ENCODE results near the gene EME1.
"Not testable (repeated sequence)": the region's sequence is repeated elsewhere in the genome, so short reads cannot be mapped to it uniquely, and the experiment has no call there.

EME1 gene

DNA sequence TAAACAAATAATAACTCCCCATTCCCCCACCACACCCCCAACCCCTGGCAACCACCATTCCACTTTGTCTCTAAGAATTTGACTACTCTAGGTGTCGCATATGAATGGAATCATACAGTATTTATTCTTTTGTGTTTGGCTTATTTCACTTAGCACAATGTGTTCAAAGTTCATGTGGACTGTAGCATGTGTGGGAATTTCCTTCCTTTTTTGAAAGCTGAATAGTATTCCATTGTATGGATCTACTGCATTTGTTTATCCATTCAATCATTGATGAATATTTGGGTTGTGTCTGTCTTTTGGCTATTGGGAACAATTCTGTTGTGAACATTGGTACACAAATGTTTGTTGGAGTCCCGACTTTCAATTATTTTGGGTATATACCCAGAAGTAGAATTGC lies 49.7 kb downstream of the EME1 start:
- no peak overlapping the region for H3K9ac ChIP-seq (ENCODE audit: low read depth, low read length)
- H3K9me3 ChIP-seq (ENCODE audit: control insufficient read depth, insufficient read depth, low read length), result no peaks in the 10 kb centered on the region
- peaks cover 5% of the 10 kb centered on the region; the same call in 1 of the 2 replicates for H3K27me3 ChIP-seq (ENCODE audit: control insufficient read depth, insufficient read depth, low read length)
- H3K27ac ChIP-seq (ENCODE audit: low read depth, low read length), result no peak overlapping the region
- H3K4me3 ChIP-seq (ENCODE audit: low read depth, low read length), result no peak overlapping the region
- no peaks in the 10 kb centered on the region for H3K36me3 ChIP-seq (ENCODE audit: control insufficient read depth, insufficient read depth, low read length)
- peaks cover 14% of the 10 kb centered on the region for H3K4me1 ChIP-seq (ENCODE audit: control insufficient read depth, insufficient read depth, low read length)

DNA sequence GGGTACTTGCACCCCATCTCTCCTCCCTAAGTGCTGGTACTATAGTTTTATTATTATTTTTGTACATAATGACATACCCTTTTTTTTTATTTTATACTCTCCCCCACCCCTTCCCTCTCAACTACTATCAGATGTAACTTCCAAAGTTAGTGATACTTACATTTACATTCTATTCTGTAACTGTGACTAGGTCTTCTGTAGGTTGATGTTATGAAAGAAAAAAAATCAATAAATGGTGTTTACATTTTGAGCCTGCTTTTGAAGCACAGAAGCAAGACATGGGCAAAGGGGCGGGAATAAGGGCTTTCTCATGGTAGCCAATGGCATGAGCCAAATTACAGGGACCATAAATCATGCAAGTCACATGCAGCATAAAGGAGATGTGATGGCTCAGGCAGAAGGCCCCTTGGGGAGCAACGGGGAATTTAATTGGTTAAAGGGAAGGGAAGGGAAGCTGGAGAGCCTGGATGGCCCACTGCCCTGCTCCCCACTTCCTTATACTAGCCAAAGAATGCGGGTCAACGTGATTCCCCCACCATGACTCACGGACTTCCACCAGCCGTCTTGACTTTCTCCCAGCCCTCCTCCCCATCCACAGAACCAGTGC lies 50.6 kb downstream of the EME1 start:
- Histone ChIP-seq H3K9me3 (ENCODE audit: control insufficient read depth, insufficient read depth, low read length) (no peaks in the 10 kb centered on the region), H3K4me3 (ENCODE audit: low read depth, low read length) (no peak overlapping the region), H3K4me1 (ENCODE audit: control insufficient read depth, insufficient read depth, low read length) (peaks cover 14% of the 10 kb centered on the region), H3K9ac (ENCODE audit: low read depth, low read length) (no peak overlapping the region), H3K27ac (ENCODE audit: low read depth, low read length) (no peak overlapping the region), H3K36me3 (ENCODE audit: control insufficient read depth, insufficient read depth, low read length) (no peaks in the 10 kb centered on the region), H3K27me3 (ENCODE audit: control insufficient read depth, insufficient read depth, low read length) (peaks cover 5% of the 10 kb centered on the region; the same call in 1 of the 2 replicates)

DNA sequence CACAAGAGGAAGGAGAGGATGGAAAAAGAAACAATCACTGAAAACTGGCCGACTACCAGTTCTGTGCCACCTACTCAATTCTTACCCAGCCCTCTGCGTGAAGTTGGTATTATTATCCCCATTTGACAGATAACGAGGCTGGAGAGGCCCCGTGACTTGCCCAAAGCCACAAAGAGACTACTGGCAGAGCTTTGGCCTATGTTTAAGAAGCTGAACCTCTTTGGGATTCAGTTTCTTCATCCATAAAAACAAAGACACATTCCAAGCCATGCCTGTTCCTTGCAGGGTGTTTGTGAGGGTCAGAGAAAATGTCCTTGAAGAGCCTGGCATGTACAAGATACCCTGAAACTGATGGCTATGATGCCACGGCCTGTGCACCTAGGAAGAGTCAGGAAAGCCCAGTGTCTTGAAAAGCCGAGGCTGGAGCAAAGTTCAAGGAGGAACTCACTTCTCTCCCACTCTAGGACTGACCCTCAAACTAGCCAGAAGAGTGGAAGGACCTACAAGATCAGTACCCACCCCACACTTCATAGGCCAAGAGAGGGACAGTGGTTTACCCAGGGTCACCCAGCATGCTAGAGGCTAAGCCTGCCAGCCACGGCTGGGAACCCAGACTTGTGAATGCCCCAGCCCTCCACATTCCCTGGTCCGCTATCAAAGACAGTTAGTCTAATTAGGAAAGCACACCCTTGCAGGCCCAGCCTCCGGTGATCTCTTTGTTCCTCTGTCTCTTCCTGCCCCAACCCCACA lies 51.4 kb downstream of the EME1 start:
- no peak overlapping the region for H3K9ac ChIP-seq (ENCODE audit: low read depth, low read length)
- no peak overlapping the region for H3K4me3 ChIP-seq (ENCODE audit: low read depth, low read length)
- peaks cover 5% of the 10 kb centered on the region; the same call in 1 of the 2 replicates for H3K27me3 ChIP-seq (ENCODE audit: control insufficient read depth, insufficient read depth, low read length)
- H3K27ac ChIP-seq (ENCODE audit: low read depth, low read length), result no peak overlapping the region
- no peaks in the 10 kb centered on the region for H3K9me3 ChIP-seq (ENCODE audit: control insufficient read depth, insufficient read depth, low read length)
- peaks cover 14% of the 10 kb centered on the region for H3K4me1 ChIP-seq (ENCODE audit: control insufficient read depth, insufficient read depth, low read length)
- no peaks in the 10 kb centered on the region for H3K36me3 ChIP-seq (ENCODE audit: control insufficient read depth, insufficient read depth, low read length)

DNA sequence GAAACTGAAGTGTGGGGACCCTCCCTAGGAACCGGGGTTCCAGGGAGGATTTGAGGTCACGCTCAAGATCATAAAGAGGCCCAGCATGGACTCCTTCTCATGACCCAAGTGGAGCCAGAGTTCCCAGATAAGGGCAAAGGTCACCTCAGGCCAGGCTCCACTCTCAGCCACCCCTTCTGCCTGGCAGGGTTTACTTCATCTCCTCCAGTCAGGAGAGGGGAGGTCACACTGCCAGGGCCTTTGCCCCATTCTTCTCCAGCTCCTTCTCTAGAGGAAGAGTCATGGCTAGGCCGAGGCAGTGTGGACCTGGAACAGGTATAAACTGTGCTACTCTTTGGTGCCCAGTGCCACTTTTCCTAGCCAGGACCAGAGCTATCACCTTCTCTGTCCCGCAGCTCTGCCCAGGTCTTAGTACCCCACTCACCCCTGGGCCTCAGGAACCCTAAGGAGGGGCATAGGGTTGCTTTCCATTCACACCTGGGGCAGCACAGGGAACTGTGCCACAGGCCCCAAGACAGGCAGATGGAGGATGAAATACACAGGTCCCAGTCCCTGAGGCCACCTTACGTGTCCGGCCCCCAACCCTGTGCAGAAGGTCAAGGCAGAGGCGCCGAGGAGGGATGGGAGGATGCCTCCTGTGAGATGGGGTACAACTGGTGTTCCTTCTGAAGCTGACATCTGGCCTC lies 52.1 kb downstream of the EME1 start:
- H3K27me3 ChIP-seq (ENCODE audit: control insufficient read depth, insufficient read depth, low read length), result peaks cover 5% of the 10 kb centered on the region; the same call in 1 of the 2 replicates
- no peak overlapping the region for H3K9ac ChIP-seq (ENCODE audit: low read depth, low read length)
- H3K4me3 ChIP-seq (ENCODE audit: low read depth, low read length), result peak overlapping the region; percentile 76; the same call in 1 of the 2 replicates
- H3K9me3 ChIP-seq (ENCODE audit: control insufficient read depth, insufficient read depth, low read length), result no peaks in the 10 kb centered on the region
- H3K27ac ChIP-seq (ENCODE audit: low read depth, low read length), result no peak overlapping the region
- H3K36me3 ChIP-seq (ENCODE audit: control insufficient read depth, insufficient read depth, low read length), result no peaks in the 10 kb centered on the region
- H3K4me1 ChIP-seq (ENCODE audit: control insufficient read depth, insufficient read depth, low read length), result peaks cover 14% of the 10 kb centered on the region

DNA sequence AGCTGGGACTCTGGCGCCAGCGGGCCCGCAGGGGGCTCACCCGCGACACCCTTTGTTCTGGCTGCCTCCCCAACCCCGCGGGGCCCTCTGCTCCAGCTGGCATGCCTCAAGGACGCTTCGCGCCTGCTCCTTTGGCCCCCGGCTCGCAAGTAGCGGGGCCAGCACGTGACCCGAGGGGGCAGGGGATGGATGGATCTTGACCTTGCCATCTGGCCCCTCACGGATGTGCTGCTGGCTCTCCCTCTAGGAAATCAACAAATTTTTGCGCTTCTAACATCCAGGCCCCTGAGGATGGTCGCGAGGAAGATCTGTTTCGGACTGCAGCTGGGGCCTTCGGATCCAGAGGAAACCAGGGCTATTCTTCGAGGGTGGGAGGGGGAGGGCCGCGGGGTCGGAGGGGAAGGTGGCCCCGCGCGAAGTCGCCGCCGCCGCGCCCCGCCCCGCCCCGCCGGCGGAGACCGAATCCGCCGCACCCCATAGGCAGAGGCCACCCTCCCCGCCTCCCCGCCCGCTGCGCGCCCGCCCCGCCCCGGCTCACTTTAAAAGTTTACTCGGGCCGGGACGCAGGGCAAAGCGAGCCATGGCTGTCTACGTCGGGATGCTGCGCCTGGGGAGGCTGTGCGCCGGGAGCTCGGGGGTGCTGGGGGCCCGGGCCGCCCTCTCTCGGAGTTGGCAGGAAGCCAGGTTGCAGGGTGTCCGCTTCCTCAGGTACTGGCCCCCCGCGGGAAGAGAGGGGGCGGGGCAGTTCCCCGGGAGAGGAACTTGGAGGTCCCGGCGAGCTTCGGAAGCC lies 52.8 kb downstream of the EME1 start, which contains the start of gene ACSF2:
Gene ACSF2 (plus strand): TSS at position 537 of the 790 bp plus-strand sequence. CDS start 44 bp downstream, at position 581.
- H3K4me1 ChIP-seq (ENCODE audit: control insufficient read depth, insufficient read depth, low read length), result peaks cover 14% of the 10 kb centered on the region
- 0 out of 2 replicates have a peak, but pooled peaks cover 2% of the 10 kb centered on the region for H3K36me3 ChIP-seq (ENCODE audit: control insufficient read depth, insufficient read depth, low read length)
- no peak within 1 kb of the TSS for H3K9ac ChIP-seq (ENCODE audit: low read depth, low read length)
- H3K9me3 ChIP-seq (ENCODE audit: control insufficient read depth, insufficient read depth, low read length), result no peaks in the 10 kb centered on the region
- peak within 1 kb of the TSS; percentile 59 for H3K27ac ChIP-seq (ENCODE audit: low read depth, low read length)
- peak within 1 kb of the TSS; percentile 76 for H3K4me3 ChIP-seq (ENCODE audit: low read depth, low read length)
- H3K27me3 ChIP-seq (ENCODE audit: control insufficient read depth, insufficient read depth, low read length), result peaks cover 5% of the 10 kb centered on the region; the same call in 1 of the 2 replicates

DNA sequence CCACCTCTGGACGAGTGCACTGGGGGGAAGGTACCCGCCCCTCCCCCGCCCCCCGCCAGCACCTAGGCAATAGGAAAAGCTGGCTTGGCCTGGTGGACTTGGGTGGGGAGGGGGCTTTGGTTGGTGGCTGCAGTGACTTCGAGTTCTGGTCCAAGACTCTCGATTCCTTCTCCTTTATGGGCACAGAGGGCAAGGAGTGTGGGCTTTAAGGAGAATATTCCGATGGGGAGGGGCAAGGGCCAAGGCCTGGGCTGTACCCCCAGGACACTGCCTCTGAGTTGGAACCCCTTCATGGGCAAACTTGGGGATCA lies 53.4 kb downstream of the EME1 start:
- H3K4me1 ChIP-seq (ENCODE audit: control insufficient read depth, insufficient read depth, low read length), result peaks cover 14% of the 10 kb centered on the region
- H3K9ac ChIP-seq (ENCODE audit: low read depth, low read length), result no peak overlapping the region
- H3K9me3 ChIP-seq (ENCODE audit: control insufficient read depth, insufficient read depth, low read length), result no peaks in the 10 kb centered on the region
- peaks cover 5% of the 10 kb centered on the region; the same call in 1 of the 2 replicates for H3K27me3 ChIP-seq (ENCODE audit: control insufficient read depth, insufficient read depth, low read length)
- peak overlapping the region; percentile 59 for H3K27ac ChIP-seq (ENCODE audit: low read depth, low read length)
- H3K36me3 ChIP-seq (ENCODE audit: control insufficient read depth, insufficient read depth, low read length), result 0 out of 2 replicates have a peak, but pooled peaks cover 3% of the 10 kb centered on the region
- H3K4me3 ChIP-seq (ENCODE audit: low read depth, low read length), result peak overlapping the region; percentile 76

DNA sequence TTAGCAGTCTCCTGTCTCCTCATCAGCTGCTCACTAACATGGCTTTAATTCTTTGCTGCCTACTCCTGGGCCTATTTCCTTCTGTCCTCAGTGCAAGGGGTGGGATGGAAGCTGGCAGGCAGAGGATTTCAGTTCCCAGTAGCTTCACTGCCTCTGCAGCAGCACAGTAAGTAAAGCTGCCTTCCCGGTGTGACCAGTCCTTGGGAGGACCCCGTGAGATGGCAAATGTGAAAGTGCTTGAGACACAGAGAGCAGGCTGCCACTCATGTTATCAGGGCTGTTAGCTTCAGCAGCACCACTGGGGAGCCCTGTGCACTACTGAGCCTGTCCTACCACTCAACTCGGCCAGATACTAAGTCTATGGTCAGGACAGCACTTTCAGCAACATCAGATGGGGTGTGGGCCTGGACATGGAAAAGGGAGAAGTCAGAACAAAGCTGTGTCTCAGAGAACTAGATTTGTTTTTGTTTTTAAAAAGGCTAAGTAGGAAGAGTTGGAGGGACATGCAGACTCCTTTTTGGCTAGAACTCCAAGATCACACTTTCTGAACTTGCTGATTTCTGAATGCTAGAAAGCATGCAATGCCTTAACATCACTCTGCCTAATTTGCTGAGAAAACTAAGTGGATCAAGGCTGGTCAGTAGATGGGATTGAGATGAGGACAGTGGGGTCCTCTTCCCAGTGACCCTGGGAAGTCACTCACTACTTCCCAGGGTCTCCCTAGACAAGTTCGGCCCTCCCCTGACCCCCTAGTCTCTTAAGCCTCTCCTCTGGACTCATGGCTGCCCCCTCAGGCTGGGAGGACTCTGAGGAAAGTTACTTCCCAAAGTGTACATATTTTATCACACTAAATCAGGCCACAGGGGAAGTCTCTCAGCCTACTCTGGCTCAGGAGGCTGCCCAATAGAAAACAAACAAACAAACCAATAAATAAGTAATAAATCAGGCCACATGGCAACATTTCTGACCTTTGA lies 54.1 kb downstream of the EME1 start:
- Histone ChIP-seq H3K4me1 (ENCODE audit: control insufficient read depth, insufficient read depth, low read length) (peaks cover 14% of the 10 kb centered on the region), H3K9me3 (ENCODE audit: control insufficient read depth, insufficient read depth, low read length) (no peaks in the 10 kb centered on the region), H3K36me3 (ENCODE audit: control insufficient read depth, insufficient read depth, low read length) (0 out of 2 replicates have a peak, but pooled peaks cover 3% of the 10 kb centered on the region), H3K27me3 (ENCODE audit: control insufficient read depth, insufficient read depth, low read length) (peaks cover 5% of the 10 kb centered on the region; the same call in 1 of the 2 replicates), H3K27ac (ENCODE audit: low read depth, low read length) (peak overlapping the region; percentile 59), H3K9ac (ENCODE audit: low read depth, low read length) (no peak overlapping the region; the same call in 1 of the 2 replicates), H3K4me3 (ENCODE audit: low read depth, low read length) (peak overlapping the region; percentile 76)

DNA sequence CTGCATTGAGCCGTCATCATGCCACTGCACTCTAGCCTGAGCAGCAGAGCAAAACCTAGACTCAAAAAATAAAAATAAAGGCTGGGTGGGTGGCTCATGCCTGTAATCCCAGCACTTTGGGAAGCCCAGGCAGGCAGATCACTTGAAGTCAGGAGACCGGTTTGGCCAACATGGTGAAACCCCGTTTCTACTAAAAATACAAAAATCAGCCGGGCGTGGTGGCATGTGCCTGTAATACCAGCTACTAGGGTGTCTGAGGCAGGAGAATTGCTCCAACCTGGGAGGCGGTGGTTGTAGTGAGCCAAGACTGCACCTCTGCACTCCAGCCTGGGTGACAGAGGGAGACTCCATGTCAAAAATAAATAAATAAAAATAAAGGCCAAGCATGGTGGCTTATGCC lies 55.1 kb downstream of the EME1 start:
- peaks cover 14% of the 10 kb centered on the region for H3K4me1 ChIP-seq (ENCODE audit: control insufficient read depth, insufficient read depth, low read length)
- H3K4me3 ChIP-seq (ENCODE audit: low read depth, low read length); H3K36me3 ChIP-seq (ENCODE audit: control insufficient read depth, insufficient read depth, low read length); H3K9ac ChIP-seq (ENCODE audit: low read depth, low read length); H3K9me3 ChIP-seq (ENCODE audit: control insufficient read depth, insufficient read depth, low read length); H3K27ac ChIP-seq (ENCODE audit: low read depth, low read length); H3K27me3 ChIP-seq (ENCODE audit: control insufficient read depth, insufficient read depth, low read length): not testable (repeated sequence)

DNA sequence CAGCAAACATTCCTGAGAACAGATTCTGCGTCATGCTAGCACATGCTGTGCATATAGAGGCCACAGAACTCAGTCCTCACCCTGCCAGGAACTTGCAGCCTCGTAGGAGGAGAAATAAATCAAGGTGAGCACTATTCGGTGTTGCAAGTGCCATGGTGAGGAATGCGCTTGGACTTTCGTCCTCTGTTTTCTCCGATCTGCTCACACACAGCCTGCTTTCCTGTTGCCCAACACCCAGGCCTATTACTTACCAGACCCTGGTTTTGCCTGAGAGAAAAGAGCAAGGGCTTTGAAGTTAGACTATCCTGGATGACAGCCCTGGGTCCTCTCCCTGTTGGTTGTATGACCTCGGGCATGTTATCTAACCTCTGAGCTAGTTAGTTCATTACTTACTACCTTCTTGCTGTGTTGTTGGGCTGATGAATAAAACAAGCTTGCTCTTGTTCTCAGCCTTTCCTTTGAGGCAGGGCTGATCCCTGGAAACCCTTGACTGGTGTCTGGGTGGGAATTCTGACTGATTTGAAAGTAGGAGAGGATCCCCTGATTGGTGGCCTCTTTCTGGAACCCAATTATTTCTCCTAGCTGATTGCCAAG lies 55.9 kb downstream of the EME1 start:
- Histone ChIP-seq H3K9me3 (ENCODE audit: control insufficient read depth, insufficient read depth, low read length) (no peaks in the 10 kb centered on the region), H3K36me3 (ENCODE audit: control insufficient read depth, insufficient read depth, low read length) (0 out of 2 replicates have a peak, but pooled peaks cover 3% of the 10 kb centered on the region), H3K27me3 (ENCODE audit: control insufficient read depth, insufficient read depth, low read length) (peaks cover 5% of the 10 kb centered on the region; the same call in 1 of the 2 replicates), H3K4me3 (ENCODE audit: low read depth, low read length) (no peak overlapping the region), H3K4me1 (ENCODE audit: control insufficient read depth, insufficient read depth, low read length) (peaks cover 14% of the 10 kb centered on the region), H3K9ac (ENCODE audit: low read depth, low read length) (no peak overlapping the region), H3K27ac (ENCODE audit: low read depth, low read length) (no peak overlapping the region)
